Small intestine (tissue), 7 donors: ENCODE data around the gene PPP1R9A. TPM values are rescaled to one million over a fixed set of nuclear protein-coding genes. Genes with fewer than 3 reads are reported as not detected.

Source experiments
- DNase-seq, 2 donors: peaks; one replicate each; pipeline versions ENCODE4 v3.0.0 to v3.0.0-alpha.2; 2013
- FAIRE-seq: peaks from 2 replicates; lab custom pipeline; 2012; peaks lifted over from hg19 to GRCh38; lab: Jason Lieb, UNC
- H3K27ac ChIP-seq, 3 donors: one replicate each; pipeline ENCODE4 v1.5.1; 2013; ENCODE audit warnings: low read length in 2 of 3, mild to moderate bottlenecking in 2 of 3, control low read depth in 1 of 3, inconsistent platforms in 1 of 3, low read depth in 1 of 3, moderate library complexity in 1 of 3
- H3K27me3 ChIP-seq, 3 donors: one replicate each; pipeline ENCODE4 v1.6.1; 2013; ENCODE audit warnings: low read length in 3 of 3, inconsistent platforms in 1 of 3; ENCODE audit not compliant: control insufficient read depth in 3 of 3, insufficient read depth in 3 of 3
- H3K36me3 ChIP-seq, 3 donors: one replicate each; pipeline ENCODE4 v1.6.1; 2013; ENCODE audit warnings: low read length in 3 of 3, inconsistent platforms in 1 of 3, low read depth in 1 of 3, mild to moderate bottlenecking in 1 of 3, moderate library complexity in 1 of 3; ENCODE audit not compliant: control insufficient read depth in 3 of 3, insufficient read depth in 2 of 3
- H3K4me1 ChIP-seq, 3 donors: one replicate each; pipeline ENCODE4 v1.6.1; 2013; ENCODE audit warnings: low read length in 2 of 3, inconsistent platforms in 1 of 3, low read depth in 1 of 3, mild to moderate bottlenecking in 1 of 3, moderate library complexity in 1 of 3; ENCODE audit not compliant: control insufficient read depth in 3 of 3, insufficient read depth in 2 of 3
- H3K4me3 ChIP-seq, 3 donors: one replicate each; pipeline ENCODE4 v1.5.1; 2013; ENCODE audit warnings: low read length in 3 of 3, control low read depth in 1 of 3, inconsistent platforms in 1 of 3, low read depth in 1 of 3, mild to moderate bottlenecking in 1 of 3, moderate library complexity in 1 of 3
- H3K9me3 ChIP-seq, 2 donors: one replicate each; pipeline ENCODE4 v1.6.1; 2013; ENCODE audit warnings: low read depth in 1 of 2, low read length in 1 of 2; ENCODE audit not compliant: control insufficient read depth in 2 of 2, insufficient read depth in 1 of 2
- WGBS, 3 donors: extraction: QIAGEN DNeasy Blood & Tissue Kit; methylation state at CpG; one replicate each; pipeline ENCODE4 v1.1.7; 2013; 5-methylcytosine and 5-hydroxymethylcytosine counted together
- polyA plus RNA-seq, 4 donors: library from polyadenylated mRNA; stranded (reverse) in 3 of 4; unstranded in 1 of 4; fragments of 200-250 nt in 3 of 4; fragments of 120-200 nt in 1 of 4; gene quantifications; one replicate each; pipeline versions ENCODE4 v1.2.1 to v1.2.3, GENCODE V29; 2013
- donor health status: healthy with polysubstance abuse.
- donor health status: control.
- donor health status: control.
- donor health status: Bipolar disorder and iron deficiency.
- donor health status: healthy.

Gene PPP1R9A
- polyA plus RNA-seq, 4 donors = 0.27 to 13.3 (median 1.6) TPM

DNA sequence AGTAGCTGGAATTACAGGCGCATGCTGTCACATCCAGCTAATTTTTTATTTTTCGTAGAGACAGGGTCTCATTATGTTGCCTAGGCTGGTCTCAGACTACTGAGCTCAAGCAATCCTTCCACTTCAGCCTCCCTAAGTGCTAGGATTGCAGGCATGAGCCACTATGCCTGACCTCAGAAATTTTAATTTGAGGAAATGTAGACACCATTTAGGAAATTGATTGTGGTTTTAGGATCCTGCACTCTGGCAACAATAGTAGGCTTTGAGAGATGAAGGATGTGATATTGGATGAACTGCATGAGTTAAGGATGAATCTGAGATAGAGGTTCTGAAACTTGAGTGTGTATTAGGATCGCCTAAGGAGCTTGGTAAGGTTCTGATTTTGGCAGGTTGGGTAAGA is 66.5 kb downstream of the PPP1R9A start:
- 91 to 96% (median 94%) methylated on average over 3 of the region's 3 CpGs for WGBS, 3 donors
- Histone ChIP-seq H3K27me3 (no peaks in the 10 kb centered on the region), H3K27ac (no peak overlapping the region), H3K9me3 (no peaks in the 10 kb centered on the region), H3K36me3 (no peaks in the 10 kb centered on the region), H3K4me3 (no peak overlapping the region), H3K4me1 (peaks cover 0 to 13% (median 3%) of the 10 kb centered on the region in 3 donors)
- FAIRE-seq (no peak), DNase-seq (no peak)

DNA sequence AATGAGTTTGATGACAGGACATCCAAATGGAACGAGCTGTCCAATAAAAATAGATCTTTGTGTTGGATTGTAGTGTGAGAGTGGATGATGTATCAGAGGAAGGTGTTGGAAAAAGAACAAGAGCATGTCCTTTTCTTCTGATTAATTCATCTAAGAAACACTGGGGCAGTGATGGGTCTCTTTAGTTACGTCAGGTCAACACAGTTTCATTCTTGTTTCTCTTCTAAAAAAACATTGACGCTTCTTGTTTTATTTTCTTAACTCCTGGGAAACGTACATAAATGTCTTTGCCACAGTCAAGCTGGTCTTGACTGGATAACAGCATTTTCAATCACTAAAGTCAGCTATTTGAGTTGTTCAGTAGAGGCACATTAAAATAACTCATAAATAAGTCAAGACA is 67.0 kb downstream of the PPP1R9A start:
- 74 to 88% (median 82%) methylated on average over 4 of the region's 4 CpGs for WGBS, 3 donors
- H3K4me1 ChIP-seq = peaks cover 0 to 13% (median 3%) of the 10 kb centered on the region in 3 donors
- no peak overlapping the region for H3K27ac ChIP-seq
- DNase-seq (no peak), FAIRE-seq (no peak)
- H3K27me3 ChIP-seq = no peaks in the 10 kb centered on the region
- no peak overlapping the region for H3K4me3 ChIP-seq
- no peaks in the 10 kb centered on the region for H3K9me3 ChIP-seq
- no peaks in the 10 kb centered on the region for H3K36me3 ChIP-seq

DNA sequence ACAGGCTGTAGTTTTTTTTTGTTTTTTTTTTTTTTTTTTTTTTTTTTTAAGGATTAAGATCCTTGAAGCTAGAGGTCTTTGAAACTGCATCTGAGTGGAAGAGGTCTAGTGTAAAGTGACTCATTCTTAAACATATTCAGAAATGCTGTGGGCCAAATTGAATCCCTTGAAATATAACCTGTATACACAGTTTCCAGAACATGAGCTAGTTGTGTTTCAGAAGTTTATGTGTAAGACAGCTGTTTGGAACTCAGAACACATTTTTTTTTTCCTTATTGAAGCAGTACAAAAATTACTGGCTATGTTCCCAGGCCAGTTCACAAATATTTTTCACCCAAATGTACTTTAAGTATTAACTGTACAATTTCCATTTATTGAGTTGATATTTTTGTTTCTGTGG is 67.9 kb downstream of the PPP1R9A start:
- Histone ChIP-seq H3K27ac (no peak overlapping the region), H3K36me3 (no peaks in the 10 kb centered on the region), H3K9me3 (no peaks in the 10 kb centered on the region), H3K27me3 (no peaks in the 10 kb centered on the region), H3K4me1 (peaks cover 0 to 5% (median 3%) of the 10 kb centered on the region in 3 donors), H3K4me3 (no peak overlapping the region)
- FAIRE-seq (no peak), DNase-seq (no peak)

DNA sequence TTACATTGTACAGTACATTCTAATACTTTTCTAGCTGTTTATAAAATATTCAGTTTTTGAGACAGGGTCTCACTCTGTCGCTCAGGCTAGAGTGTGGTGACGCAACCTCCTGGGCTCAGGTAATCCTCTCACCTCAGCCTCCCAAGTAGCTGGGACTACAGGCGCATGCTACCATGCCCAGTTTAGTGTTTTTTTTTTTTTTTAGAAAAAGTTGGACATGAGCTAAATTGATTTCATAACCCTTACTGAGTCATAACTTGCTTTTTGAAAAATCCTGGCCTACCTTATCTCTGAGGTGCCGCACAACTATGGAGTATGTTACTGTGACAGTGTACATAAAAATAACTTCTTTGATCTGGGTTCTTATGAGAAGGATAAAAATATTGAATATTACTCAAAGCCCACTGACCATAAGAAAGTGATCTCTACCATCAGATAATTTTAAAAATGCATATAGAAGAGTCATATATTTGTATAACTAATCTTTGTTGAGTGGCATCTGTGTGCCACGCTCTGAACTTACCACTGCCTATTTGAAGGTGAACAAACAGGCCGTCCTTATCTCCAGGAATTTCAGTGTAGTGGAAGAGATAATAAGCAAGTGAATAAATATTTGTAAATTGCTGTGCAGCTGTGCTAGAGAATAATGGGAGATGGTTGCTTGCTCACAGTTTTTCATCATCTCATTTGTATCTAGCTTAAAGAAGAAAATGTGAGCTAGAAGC is 73.2 kb downstream of the PPP1R9A start:
- Histone ChIP-seq H3K36me3 (no peaks in the 10 kb centered on the region), H3K27me3 (no peaks in the 10 kb centered on the region), H3K27ac (no peak overlapping the region), H3K9me3 (no peaks in the 10 kb centered on the region), H3K4me3 (no peak overlapping the region), H3K4me1 (no peaks in the 10 kb centered on the region)
- FAIRE-seq (no peak), DNase-seq (peak; percentile 20 to 28)
- WGBS, 3 donors = 61 to 78% (median 69%) methylated on average over 6 of the region's 6 CpGs

DNA sequence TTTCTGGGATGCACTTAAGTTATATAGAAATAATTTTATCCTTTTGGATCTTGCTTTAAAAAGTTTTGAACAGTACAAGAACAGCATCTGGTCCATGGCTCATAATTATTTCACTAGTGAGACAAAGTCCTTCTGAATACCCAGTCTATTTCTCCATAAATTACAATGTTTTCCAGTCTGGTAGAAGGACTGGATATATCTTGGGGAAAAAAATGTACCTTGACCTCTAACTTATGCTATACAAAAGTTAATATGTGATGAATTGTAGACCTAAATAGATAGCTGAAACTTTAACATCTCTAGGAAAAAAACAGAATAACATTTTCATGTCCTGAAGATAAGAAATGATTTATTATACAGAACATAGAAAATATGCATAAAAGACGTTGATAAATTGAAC is 88.5 kb downstream of the PPP1R9A start:
- Histone ChIP-seq H3K27me3 (no peaks in the 10 kb centered on the region), H3K27ac (peak overlapping the region in 1 of 3 donors; percentile 31), H3K4me3 (no peak overlapping the region), H3K9me3 (no peaks in the 10 kb centered on the region), H3K4me1 (peaks cover 0 to 13% (median 2%) of the 10 kb centered on the region in 3 donors), H3K36me3 (no peaks in the 10 kb centered on the region)
- 9 to 43% (median 22%) methylated on average over 1 of the region's 1 CpG for WGBS, 3 donors
- no peak for FAIRE-seq
- DNase-seq = peak; percentile 4 to 64

DNA sequence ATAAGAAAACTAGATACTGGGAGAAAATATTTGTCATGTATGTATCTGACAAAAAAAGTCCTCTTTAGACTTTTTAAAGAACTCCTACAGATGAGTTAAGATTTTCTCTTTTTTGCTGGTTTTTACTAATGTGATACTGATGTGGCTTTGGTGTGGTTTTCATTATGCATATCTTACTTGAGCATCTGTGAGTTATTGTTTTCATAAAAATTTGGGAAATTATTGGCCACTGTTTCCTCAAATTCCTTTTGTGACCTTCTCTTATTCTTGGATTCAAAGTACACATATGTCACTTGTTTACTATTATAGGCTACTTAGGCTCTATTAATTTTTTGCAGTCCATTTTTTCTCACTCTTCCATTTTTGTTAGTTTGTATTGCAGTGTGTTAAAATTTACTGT is 89.0 kb downstream of the PPP1R9A start:
- no peaks in the 10 kb centered on the region for H3K9me3 ChIP-seq
- no peaks in the 10 kb centered on the region for H3K36me3 ChIP-seq
- no peak for FAIRE-seq
- H3K27me3 ChIP-seq = no peaks in the 10 kb centered on the region
- no peak overlapping the region for H3K4me3 ChIP-seq
- H3K27ac ChIP-seq = no peak overlapping the region
- H3K4me1 ChIP-seq = peaks cover 0 to 13% (median 2%) of the 10 kb centered on the region in 3 donors
- peak in 1 of 2 donors; percentile 20 for DNase-seq

DNA sequence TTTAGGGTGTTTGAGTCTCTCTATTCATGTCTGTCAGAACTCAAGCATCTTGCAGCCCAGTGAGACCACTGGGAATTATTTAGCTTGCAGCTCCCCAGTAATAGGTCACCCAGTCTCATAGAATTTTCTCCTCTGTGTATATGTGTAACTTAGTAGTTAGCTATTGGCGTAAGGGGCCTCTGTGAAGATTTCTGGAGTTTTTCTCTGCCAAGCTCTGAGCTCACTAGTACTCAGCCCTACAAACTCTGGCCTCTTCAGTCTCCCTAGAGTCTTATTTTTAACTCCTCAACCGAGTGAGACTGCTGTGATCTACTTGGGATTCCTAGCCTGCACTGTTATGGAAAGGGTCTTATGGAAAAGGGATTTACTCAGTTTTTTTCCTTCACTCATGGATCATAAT is 90.2 kb downstream of the PPP1R9A start:
- Histone ChIP-seq H3K4me3 (no peak overlapping the region), H3K27me3 (no peaks in the 10 kb centered on the region), H3K27ac (peak overlapping the region in 1 of 3 donors; percentile 10), H3K36me3 (no peaks in the 10 kb centered on the region), H3K4me1 (peaks cover 0 to 13% (median 2%) of the 10 kb centered on the region in 3 donors), H3K9me3 (no peaks in the 10 kb centered on the region)
- FAIRE-seq (no peak), DNase-seq (peak in 1 of 2 donors; percentile 19)
- WGBS, 3 donors = 68 to 93% (median 91%) methylated on average over 2 of the region's 2 CpGs

DNA sequence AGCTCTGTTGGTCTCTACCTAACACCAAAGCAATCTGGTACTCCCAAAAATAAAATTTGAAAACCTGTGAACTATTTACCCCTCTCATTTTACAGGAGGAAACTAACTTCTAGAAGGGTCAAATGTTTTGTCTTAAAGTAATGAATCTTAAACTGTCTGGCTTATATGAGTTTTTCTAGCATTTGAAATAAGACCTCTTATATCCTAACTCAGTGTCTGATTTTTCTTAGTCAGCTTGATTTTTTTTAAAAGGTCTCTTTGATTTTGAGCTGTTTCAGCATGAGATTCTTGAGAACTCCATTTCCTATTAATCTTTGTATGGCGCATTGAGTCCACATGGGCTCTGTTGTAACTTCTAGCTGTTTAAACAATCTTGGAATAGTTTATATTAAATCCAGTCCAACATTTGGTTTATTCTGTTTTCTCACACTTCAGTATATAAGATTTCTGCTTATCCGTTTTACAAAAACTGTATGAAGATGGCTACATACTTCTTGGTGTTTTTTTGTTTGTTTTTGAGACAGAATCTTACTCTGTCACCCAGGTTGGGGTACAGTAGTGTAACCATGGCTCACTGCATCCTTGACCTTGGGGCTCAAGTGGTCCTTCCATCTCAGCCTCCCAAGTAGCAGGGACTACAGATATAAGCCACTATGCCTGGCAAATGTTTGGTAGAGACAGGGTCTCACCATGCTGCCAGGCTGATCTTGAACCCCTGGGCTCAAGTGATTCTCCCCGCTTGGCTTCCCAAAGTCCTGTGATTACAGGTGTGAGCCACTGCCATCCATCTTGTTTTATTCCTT is 91.1 kb downstream of the PPP1R9A start:
- FAIRE-seq (no peak), DNase-seq (no peak)
- H3K27ac ChIP-seq = no peak overlapping the region
- no peak overlapping the region for H3K4me3 ChIP-seq
- 76 to 87% (median 79%) methylated on average over 3 of the region's 3 CpGs for WGBS, 3 donors
- H3K4me1 ChIP-seq = peaks cover 0 to 13% (median 2%) of the 10 kb centered on the region in 3 donors
- H3K27me3 ChIP-seq = no peaks in the 10 kb centered on the region
- H3K36me3 ChIP-seq = no peaks in the 10 kb centered on the region
- no peaks in the 10 kb centered on the region for H3K9me3 ChIP-seq
